GM21619 (cell line): ENCODE results near the gene JAG2.

Experiments
- ATAC-seq: cut with Tn5 transposase; IDR thresholded peaks from one replicate; pipeline ENCODE4 v1.9.1; 2021; ENCODE audit not compliant: unreplicated experiment

JAG2 gene

DNA sequence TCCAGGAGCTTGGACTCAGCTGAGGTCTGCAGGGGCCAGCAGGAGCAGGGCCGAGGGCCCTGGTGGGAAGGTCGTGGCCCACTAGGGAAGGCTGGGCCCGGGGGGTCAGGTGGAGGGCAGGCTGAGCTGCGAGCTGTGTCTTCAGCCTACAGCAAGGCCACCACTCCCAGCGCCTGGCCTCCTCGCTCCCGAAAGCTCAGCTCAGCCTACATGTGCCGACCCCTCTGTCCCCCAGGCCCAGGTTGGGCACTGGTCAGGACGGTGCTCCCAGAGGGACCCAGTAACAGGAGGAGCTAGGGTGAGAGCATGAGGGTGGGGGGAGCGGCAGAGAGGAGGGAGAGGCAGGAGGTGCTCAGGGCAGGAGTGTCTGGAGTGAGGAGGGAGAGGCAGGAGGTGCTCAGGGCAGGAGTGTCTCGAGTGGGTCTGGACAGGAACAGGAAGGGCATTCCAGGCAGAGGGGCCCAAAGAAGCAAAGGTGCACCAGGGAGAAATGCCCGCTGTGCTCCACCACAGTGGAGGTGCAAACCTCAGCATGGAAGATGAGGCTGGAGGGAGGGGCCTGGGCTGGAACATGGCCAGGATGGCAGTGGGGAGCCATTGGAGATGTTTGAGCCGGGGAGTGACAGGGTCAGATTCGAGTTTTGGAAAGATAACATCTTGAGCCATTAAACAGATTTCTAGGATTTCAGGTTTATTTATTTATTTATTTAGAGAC, 74.2 kb downstream of the JAG2 start:
- ATAC-seq = no peak

DNA sequence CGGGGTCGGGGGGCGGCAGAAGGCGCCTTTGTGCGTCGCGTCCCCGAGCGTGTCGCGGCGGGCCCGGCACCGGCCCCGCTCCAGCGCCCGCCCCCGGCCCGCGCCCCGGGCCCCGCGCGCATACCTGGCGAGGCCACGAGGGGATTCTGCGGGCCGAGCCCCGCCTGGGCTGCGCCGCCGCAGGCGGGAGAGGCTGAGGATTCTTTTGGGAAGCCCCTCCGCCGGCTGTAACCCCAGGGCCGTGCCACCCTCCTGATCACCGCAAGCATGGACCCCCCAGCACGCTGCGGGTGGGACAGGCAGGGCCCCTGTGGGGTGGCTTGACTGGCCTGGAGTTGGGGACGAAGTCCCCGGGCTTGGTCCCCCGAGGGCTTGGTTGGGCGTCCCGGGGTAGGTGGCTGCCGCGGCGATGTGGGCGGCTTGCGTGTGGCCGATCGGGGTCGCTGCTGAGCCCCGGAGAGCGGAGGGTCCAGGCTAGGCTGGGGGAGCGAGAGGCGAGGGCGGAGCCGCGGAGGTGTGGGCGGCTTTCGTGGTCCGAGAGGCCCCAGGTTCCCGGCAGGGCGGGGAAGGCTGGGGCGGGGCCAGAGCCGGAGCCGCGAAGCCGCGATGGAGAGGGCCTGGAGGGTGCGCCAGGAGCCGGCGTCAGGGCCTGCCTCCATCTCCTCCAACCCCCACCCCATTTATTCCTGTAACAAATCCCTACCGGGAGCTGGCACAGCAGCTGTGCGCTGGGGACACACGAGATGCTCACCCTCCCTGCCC, 75.0 kb downstream of the JAG2 start:
- ATAC-seq = peak; percentile 60

DNA sequence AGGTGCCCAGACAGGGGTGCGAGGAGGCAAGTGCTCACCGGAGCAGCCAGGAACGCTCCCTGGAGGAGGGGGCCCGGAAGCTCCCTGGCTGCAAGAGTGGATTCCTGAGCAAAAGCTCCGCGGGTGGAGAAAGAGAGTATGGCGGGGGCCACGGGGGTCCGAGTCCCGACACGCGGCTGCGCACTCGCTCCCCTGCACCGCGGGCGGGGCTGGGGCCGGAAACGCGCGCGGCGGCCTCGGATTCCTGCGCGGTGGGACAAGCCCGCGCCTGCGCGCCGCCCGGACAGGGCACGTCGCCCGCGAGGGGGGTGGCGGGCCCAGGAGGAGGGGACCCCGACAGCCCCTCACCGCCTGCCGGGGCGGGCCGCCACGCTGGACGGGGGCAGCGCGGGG, 75.5 kb downstream of the JAG2 start:
- ATAC-seq = peak; percentile 36

DNA sequence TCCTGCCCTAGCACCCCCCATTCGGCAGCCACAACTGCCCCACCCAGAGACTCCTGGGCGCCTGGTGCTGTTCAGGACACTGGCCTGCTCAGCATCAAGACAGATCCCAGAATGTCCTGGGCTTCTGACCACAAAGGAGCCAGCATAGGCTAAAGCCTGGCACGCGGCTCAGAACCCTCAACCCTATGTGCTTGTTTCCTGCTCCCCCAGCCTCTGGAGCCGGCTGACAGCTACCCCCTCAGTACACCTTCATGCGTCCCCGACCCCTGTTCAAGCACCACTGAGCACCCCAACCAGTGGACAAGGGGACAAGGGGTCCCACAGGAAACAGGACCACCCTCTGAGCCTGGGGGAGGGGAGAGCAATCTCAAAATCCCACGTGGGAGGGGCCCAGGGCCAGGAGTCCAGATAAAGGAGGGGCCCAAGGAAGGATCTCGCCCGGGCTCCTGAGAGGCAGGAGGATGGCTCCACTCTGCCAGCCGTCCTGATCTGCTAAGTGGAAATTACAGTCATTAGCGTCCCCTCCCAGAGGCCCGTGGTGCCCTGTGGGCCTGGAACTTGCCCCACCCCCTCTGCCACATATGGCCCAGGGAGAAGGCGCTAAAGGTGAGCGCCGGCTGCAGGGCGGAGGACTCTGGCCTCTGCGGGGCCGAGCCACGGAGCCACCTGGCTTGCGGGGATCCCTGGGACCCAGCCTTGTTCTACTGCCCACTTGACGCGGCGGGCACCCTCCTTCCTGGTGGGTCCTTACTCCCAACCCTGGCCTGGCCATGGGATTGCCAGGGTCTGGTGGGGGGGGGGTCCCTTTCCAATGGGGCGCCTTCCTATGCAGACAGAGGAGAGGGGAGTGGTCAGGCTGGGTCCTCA, 76.2 kb downstream of the JAG2 start:
- no peak for ATAC-seq

DNA sequence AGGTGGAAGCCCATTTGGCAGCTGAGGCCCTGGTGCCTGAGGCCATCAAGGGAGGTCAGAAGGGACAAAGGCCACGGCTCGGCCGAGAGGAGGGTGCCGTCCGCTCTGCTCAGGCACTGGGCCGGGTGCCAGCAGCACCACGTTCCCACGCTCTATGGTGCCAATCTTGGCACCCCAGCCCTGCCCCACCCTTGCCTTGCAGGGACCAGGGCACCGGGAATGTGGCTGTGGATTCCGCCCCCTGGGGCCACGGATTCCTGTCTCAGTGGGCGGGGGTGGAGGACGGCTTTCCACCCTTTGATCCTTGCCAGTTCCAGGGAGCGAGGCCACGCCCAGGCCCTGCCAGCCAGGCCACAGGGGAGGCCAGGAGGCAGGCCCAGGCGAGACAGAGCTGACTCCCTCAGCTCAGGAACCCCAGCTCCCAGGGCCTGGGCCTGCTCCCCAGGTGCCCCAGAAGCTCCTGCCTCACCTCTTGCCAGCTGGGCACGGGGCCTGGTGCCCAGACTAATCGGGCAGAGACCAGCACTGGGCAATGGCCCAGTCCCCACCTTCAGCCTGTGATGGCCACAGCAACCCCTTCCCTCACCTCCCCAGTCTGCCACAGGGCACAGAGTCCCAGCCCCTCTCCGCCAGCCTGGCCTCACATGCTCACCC, 76.9 kb downstream of the JAG2 start:
- ATAC-seq = no peak

GRCh38 chr14:105091054-105091516, 77.5 kb downstream of the JAG2 start:
- no peak for ATAC-seq
